ENCODE data around the gene NTM.

Gene NTM

GRCh38 chr11:131880976-131881375 is 510.6 kb downstream of the NTM start:
- no peak for DNase-seq

- no peak for DNase-seq
Measured at GRCh38 chr11:131883332-131883731, 512.9 kb downstream of the NTM start.

GRCh38 chr11:131884461-131885073 is 514.2 kb downstream of the NTM start:
- DNase-seq = no peak

GRCh38 chr11:131885431-131885830 is 515.0 kb downstream of the NTM start:
- DNase-seq = no peak

GRCh38 chr11:131886201-131886600 is 515.8 kb downstream of the NTM start:
- no peak for DNase-seq

GRCh38 chr11:131888230-131888855 is 517.9 kb downstream of the NTM start:
- DNase-seq = no peak

GRCh38 chr11:131889146-131889577 is 518.7 kb downstream of the NTM start:
- no peak for DNase-seq

GRCh38 chr11:131889760-131890581 is 519.6 kb downstream of the NTM start:
- DNase-seq = no peak

- no peak for DNase-seq
Measured at GRCh38 chr11:131893103-131893890, 522.9 kb downstream of the NTM start.

- DNase-seq = no peak
Measured at GRCh38 chr11:131893988-131894387, 523.6 kb downstream of the NTM start.

- DNase-seq = no peak
Measured at GRCh38 chr11:131894615-131895544, 524.5 kb downstream of the NTM start.

- DNase-seq = no peak
Measured at GRCh38 chr11:131895865-131896264, 525.5 kb downstream of the NTM start.

GRCh38 chr11:131896978-131897615 is 526.7 kb downstream of the NTM start:
- DNase-seq = no peak

GRCh38 chr11:131897956-131898355 is 527.5 kb downstream of the NTM start:
- DNase-seq = no peak

GRCh38 chr11:131898949-131899348 is 528.5 kb downstream of the NTM start:
- DNase-seq = no peak

GRCh38 chr11:131899950-131900580 is 529.6 kb downstream of the NTM start:
- no peak for DNase-seq

- DNase-seq = no peak
Measured at GRCh38 chr11:131902421-131902820, 532.0 kb downstream of the NTM start.

- no peak for DNase-seq
Measured at GRCh38 chr11:131903074-131903473, 532.7 kb downstream of the NTM start.

GRCh38 chr11:131904756-131905155 is 534.3 kb downstream of the NTM start:
- DNase-seq = no peak

- DNase-seq = no peak
Measured at GRCh38 chr11:131906963-131907362, 536.5 kb downstream of the NTM start.

GRCh38 chr11:131907371-131907770 is 537.0 kb downstream of the NTM start:
- DNase-seq = no peak
